GM12892 (cell line): ENCODE results near the gene TAF11L12.
"Not testable (repeated sequence)": the region's sequence is repeated elsewhere in the genome, so short reads cannot be mapped to it uniquely, and the experiment has no call there.

Source experiments
- POLR2A ChIP-seq: IDR thresholded peaks from 2 replicates; pipeline ENCODE4 v1.6.1; 2011; ENCODE audit warnings: low read depth, low read length, control low read depth
- POLR2AphosphoS5 ChIP-seq: IDR thresholded peaks from 2 replicates; pipeline ENCODE4 v1.6.1; 2011; ENCODE audit warnings: low read depth, low read length, control low read depth
- TAF1 ChIP-seq: IDR thresholded peaks from 2 replicates; pipeline ENCODE4 v1.6.1; 2011; ENCODE audit warnings: low read depth, mild to moderate bottlenecking, control low read depth, low read length, borderline replicate concordance

DNA sequence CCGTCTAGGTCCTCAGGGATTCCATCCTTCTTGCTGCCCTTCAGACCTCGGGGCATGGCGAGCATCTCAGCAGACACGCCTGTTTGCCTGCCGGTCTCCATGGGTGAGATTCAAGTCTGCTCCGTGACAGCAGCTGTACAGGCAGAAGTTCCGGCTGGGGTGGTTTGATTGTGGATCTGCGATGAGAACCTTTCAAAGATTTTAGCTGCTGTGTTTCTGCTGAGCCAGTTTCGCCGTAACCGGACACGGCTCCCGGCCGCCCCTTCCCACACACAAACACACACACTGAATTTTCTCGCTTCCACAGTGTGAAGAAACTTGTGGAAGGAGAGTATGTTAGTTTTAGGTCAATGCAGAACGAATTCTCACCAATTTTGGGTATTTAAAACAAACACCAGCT lies 24.5 kb upstream of the TAF11L12 start, which contains the start of gene TAF11L7:
- TF ChIP-seq POLR2AphosphoS5, TAF1, POLR2A: not testable (repeated sequence)
